H9 (cell line): Measurements from ENCODE around the gene ANP32D. TPM values are rescaled to one million over a fixed set of nuclear protein-coding genes. Genes with fewer than 3 reads are reported as not detected.

Experiments
- DNase-seq: peaks from one replicate; pipeline ENCODE4 v3.0.0-alpha.2; 2017
- H2AFZ ChIP-seq: one replicate; pipeline ENCODE4 v1.6.1; 2013; ENCODE audit warnings: mild to moderate bottlenecking, low read length, control low read depth, moderate library complexity
- H2AK5ac ChIP-seq: 2 replicates; pipeline ENCODE4 v1.6.1; 2013; ENCODE audit warnings: low read length, control low read depth, mixed read lengths; ENCODE audit not compliant: insufficient read length
- H2BK120ac ChIP-seq: one replicate; pipeline ENCODE4 v1.6.1; 2013; ENCODE audit warnings: low read depth, mild to moderate bottlenecking, low read length, control low read depth, inconsistent platforms; ENCODE audit not compliant: poor library complexity, severe bottlenecking
- H2BK12ac ChIP-seq: 2 replicates; pipeline ENCODE4 v1.6.1; 2013; ENCODE audit warnings: low read length, control low read depth, mixed read lengths, low read depth; ENCODE audit not compliant: insufficient read length
- H2BK15ac ChIP-seq: 2 replicates; pipeline ENCODE4 v1.6.1; 2013; ENCODE audit warnings: low read depth, low read length, control low read depth
- H2BK20ac ChIP-seq: one replicate; pipeline ENCODE4 v1.6.1; 2013; ENCODE audit warnings: low read depth, mild to moderate bottlenecking, low read length, control low read depth, inconsistent platforms; ENCODE audit not compliant: poor library complexity, severe bottlenecking
- H2BK5ac ChIP-seq: 2 replicates; pipeline ENCODE4 v1.6.1; 2013; ENCODE audit warnings: low read length, control low read depth, mixed read lengths; ENCODE audit not compliant: insufficient read length
- H3K14ac ChIP-seq: 2 replicates; pipeline ENCODE4 v1.6.1; 2013; ENCODE audit warnings: low read length, control low read depth; ENCODE audit not compliant: insufficient read depth
- H3K18ac ChIP-seq: 2 replicates; pipeline ENCODE4 v1.6.1; 2013; ENCODE audit warnings: low read depth, mild to moderate bottlenecking, mixed read lengths, low read length, control low read depth; ENCODE audit not compliant: insufficient read length
- H3K23ac ChIP-seq: 2 replicates; pipeline ENCODE4 v1.6.1; 2013; ENCODE audit warnings: low read length, control low read depth, mixed read lengths, low read depth; ENCODE audit not compliant: insufficient read length
- H3K23me2 ChIP-seq: 2 replicates; pipeline ENCODE4 v1.6.1; 2013; ENCODE audit warnings: low read depth, mild to moderate bottlenecking, mixed read lengths, low read length, control low read depth; ENCODE audit not compliant: insufficient read length, poor library complexity, severe bottlenecking
- H3K27ac ChIP-seq: 2 replicates; pipeline ENCODE4 v1.5.1; 2013; ENCODE audit warnings: low read length, control low read depth, mixed read lengths, low read depth; ENCODE audit not compliant: insufficient read length
- H3K27me3 ChIP-seq: 2 replicates; pipeline ENCODE4 v1.6.1; 2013; ENCODE audit warnings: low read length, control low read depth, inconsistent platforms; ENCODE audit not compliant: insufficient read depth
- H3K4ac ChIP-seq: 2 replicates; pipeline ENCODE4 v1.6.1; 2013; ENCODE audit warnings: low read depth, mild to moderate bottlenecking, control low read depth, inconsistent platforms, low read length, moderate library complexity
- H3K4me1 ChIP-seq: 2 replicates; pipeline ENCODE4 v1.6.1; 2013; ENCODE audit warnings: low read length, control low read depth, inconsistent platforms; ENCODE audit not compliant: insufficient read depth
- H3K4me2 ChIP-seq: 2 replicates; pipeline ENCODE4 v1.6.1; 2013; ENCODE audit warnings: low read length, control low read depth, mixed read lengths; ENCODE audit not compliant: insufficient read length, insufficient read depth
- H3K56ac ChIP-seq: 2 replicates; pipeline ENCODE4 v1.6.1; 2013; ENCODE audit warnings: low read depth, mild to moderate bottlenecking, mixed read lengths, low read length, control low read depth; ENCODE audit not compliant: insufficient read length
- H3K79me1 ChIP-seq: 2 replicates; pipeline ENCODE4 v1.6.1; 2013; ENCODE audit warnings: low read depth, mild to moderate bottlenecking, moderate library complexity, low read length, control low read depth, inconsistent platforms; ENCODE audit not compliant: insufficient read depth, poor library complexity, severe bottlenecking
- H3K79me2 ChIP-seq: 2 replicates; pipeline ENCODE4 v1.6.1; 2013; ENCODE audit warnings: low read length, control low read depth, inconsistent platforms; ENCODE audit not compliant: insufficient read depth
- H3K9ac ChIP-seq: 2 replicates; pipeline ENCODE4 v1.6.1; 2013; ENCODE audit warnings: low read length, control low read depth, mixed read lengths; ENCODE audit not compliant: insufficient read length; ENCODE audit errors: extremely low read depth
- H3K9me3 ChIP-seq: one replicate; pipeline ENCODE4 v1.6.1; 2013; ENCODE audit warnings: low read depth, low read length, inconsistent platforms; ENCODE audit not compliant: control insufficient read depth
- H3T11ph ChIP-seq: one replicate; pipeline ENCODE4 v1.6.1; 2013; ENCODE audit warnings: mild to moderate bottlenecking, low read length, control low read depth, inconsistent platforms
- H4K20me1 ChIP-seq: one replicate; pipeline ENCODE4 v1.6.1; 2013; ENCODE audit not compliant: control insufficient read depth, insufficient read length, insufficient read depth
- H4K5ac ChIP-seq: 2 replicates; pipeline ENCODE4 v1.6.1; 2013; ENCODE audit warnings: low read depth, mild to moderate bottlenecking, mixed read lengths, low read length, control low read depth; ENCODE audit not compliant: insufficient read length
- H4K8ac ChIP-seq: replicated peaks from 2 replicates; pipeline ENCODE4 v1.6.1; 2013; ENCODE audit warnings: low read length, control low read depth, mixed read lengths, low read depth; ENCODE audit not compliant: insufficient read length
- H4K91ac ChIP-seq: 2 replicates; pipeline ENCODE4 v1.6.1; 2013; ENCODE audit warnings: low read depth, mild to moderate bottlenecking, moderate library complexity, mixed read lengths, low read length, control low read depth; ENCODE audit not compliant: insufficient read length
- H3K27ac Mint-ChIP-seq, 3 experiments: 2 replicates in 2 of 3; 3 replicates in 1 of 3; pipeline ENCODE4 v1.8.0; 2020 to 2021; ENCODE audit warnings: mixed read lengths in 3 of 3, mild to moderate bottlenecking in 1 of 3, moderate library complexity in 1 of 3
- H3K27me3 Mint-ChIP-seq: 2 replicates; pipeline ENCODE4 v1.8.0; 2021; ENCODE audit warnings: low read depth, mild to moderate bottlenecking, moderate library complexity, mixed read lengths
- H3K36me3 Mint-ChIP-seq, 3 experiments: 2 replicates in 2 of 3; 3 replicates in 1 of 3; pipeline ENCODE4 v1.8.0; 2020 to 2021; ENCODE audit warnings: low read depth in 3 of 3, mixed read lengths in 3 of 3; ENCODE audit not compliant: insufficient read depth in 1 of 3
- H3K4me1 Mint-ChIP-seq, 2 experiments: 2 replicates each; pipeline ENCODE4 v1.8.0; 2020; ENCODE audit warnings: mixed read lengths in 2 of 2
- H3K4me3 Mint-ChIP-seq, 2 experiments: 2 replicates in 1 of 2; 3 replicates in 1 of 2; pipeline ENCODE4 v1.8.0; 2020 to 2021; ENCODE audit warnings: mild to moderate bottlenecking in 2 of 2, mixed read lengths in 2 of 2, moderate library complexity in 1 of 2
- H3K9me3 Mint-ChIP-seq, 2 experiments: 2 replicates in 1 of 2; 3 replicates in 1 of 2; pipeline ENCODE4 v1.8.0; 2020; ENCODE audit warnings: mild to moderate bottlenecking in 2 of 2, mixed read lengths in 2 of 2, moderate library complexity in 1 of 2
- CTCF ChIP-seq: fragments of 200-600 bp; sonication (generic); conservative IDR thresholded peaks from 3 replicates; pipeline ENCODE4 v1.8.0; 2021; ENCODE audit warnings: antibody characterized with exemption, mild to moderate bottlenecking
- WGBS: extraction: QIAGEN DNeasy Blood & Tissue Kit; methylation state at CpG from one replicate; pipeline ENCODE4 v1.1.7; 2013; ENCODE audit warnings: missing lambda C conversion rate, low lambda C conversion rate, mixed read lengths; ENCODE audit not compliant: insufficient read length; ENCODE audit errors: extremely low coverage; 5-methylcytosine and 5-hydroxymethylcytosine counted together
- total RNA-seq: library from RNA; stranded (reverse); gene quantifications from 2 replicates; pipeline ENCODE4 v1.2.1, GENCODE V29; 2021

The ANP32D gene
- total RNA-seq, 1 experiment from 2014 or later, result not detected

GRCh38 chr12:48447755-48448154 is 24.6 kb upstream of the ANP32D start:
- H2BK120ac ChIP-seq, result no peak overlapping the region
- no peaks in the 10 kb centered on the region; the same call in 1 of the 2 replicates for H3K4me1 ChIP-seq
- H3K27ac ChIP-seq, result no peak overlapping the region
- DNase-seq, result no peak
- Mint-ChIP-seq H3K4me1 (peaks cover 7 to 28% of the 10 kb centered on the region in 2 experiments; a peak in 3 of 4 replicates), H3K27me3 (peaks cover 6% of the 10 kb centered on the region), H3K36me3 (peaks cover 0 to 9% (median 2%) of the 10 kb centered on the region in 3 experiments; a peak in 4 of 7 replicates), H3K27ac (no peak overlapping the region), H3K4me3 (no peak overlapping the region), H3K9me3 (peaks cover 15 to 77% of the 10 kb centered on the region in 2 experiments)
- no peak overlapping the region for H3K56ac ChIP-seq
- no peak overlapping the region for H4K5ac ChIP-seq
- no peak overlapping the region for H2BK15ac ChIP-seq
- no peak overlapping the region for H3K23ac ChIP-seq
- H3K4ac ChIP-seq, result no peak overlapping the region
- H3K18ac ChIP-seq, result no peak overlapping the region
- H3K4me2 ChIP-seq, result no peak overlapping the region
- no peaks in the 10 kb centered on the region for H3K79me2 ChIP-seq
- no peak overlapping the region for H4K91ac ChIP-seq
- H3K9me3 ChIP-seq, result no peaks in the 10 kb centered on the region
- no peak overlapping the region for H4K8ac ChIP-seq
- H2BK20ac ChIP-seq, result no peak overlapping the region
- no peak overlapping the region for H3K9ac ChIP-seq
- no peak overlapping the region for H3T11ph ChIP-seq
- WGBS, result no CpG with 5 or more reads among the region's 1 CpG
- no peak for TF ChIP-seq CTCF
- H2AK5ac ChIP-seq, result no peak overlapping the region
- H4K20me1 ChIP-seq, result no peaks in the 10 kb centered on the region
- no peak overlapping the region for H2BK5ac ChIP-seq
- no peak overlapping the region for H3K14ac ChIP-seq
- H3K27me3 ChIP-seq, result no peaks in the 10 kb centered on the region
- no peak overlapping the region for H2AFZ ChIP-seq
- no peaks in the 10 kb centered on the region for H3K79me1 ChIP-seq
- H3K23me2 ChIP-seq, result no peaks in the 10 kb centered on the region
- no peak overlapping the region for H2BK12ac ChIP-seq
